ENCODE results near the gene ZNF646. TPM values are rescaled to one million over a fixed set of nuclear protein-coding genes. Genes with fewer than 3 reads are reported as not detected.

The ZNF646 gene
- polyA plus RNA-seq, 3 donors, result 0.46 to 6.5 (median 3.0) TPM

- peaks cover 29% of the 10 kb centered on the region for H3K4me1 Mint-ChIP-seq
- peak overlapping the region; percentile 72 to 97 (median 90) for H3K27ac Mint-ChIP-seq
- no peak for TF ChIP-seq CTCF (IDR thresholded peaks at IDR 0.05)
Measured at GRCh38 chr16:31072540-31073141, 1.6 kb upstream of the ZNF646 start.

GRCh38 chr16:31073142-31073969 lies 866 bp upstream of the ZNF646 start:
- WGBS (ENCODE audit: insufficient coverage), result under 1% methylated on average over 78 of the region's 83 CpGs
- H2AFZ ChIP-seq (ENCODE audit: insufficient read depth, low read depth, low read length, poor library complexity, severe bottlenecking), result peak overlapping the region; percentile 85
- no peaks in the 10 kb centered on the region for H3K9me3 Mint-ChIP-seq

More at GRCh38 chr16:31072540-31073141, 1.6 kb upstream of the ZNF646 start:
- H3K36me3 ChIP-seq (replicated peaks in 1 of 2; ENCODE audit: control insufficient read depth in 1 of 2, insufficient read depth in 2 of 2, low read length in 2 of 2), result peaks cover 15 to 17% of the 10 kb centered on the region in 2 donors
- 7% methylated on average over 20 of the region's 27 CpGs for WGBS (ENCODE audit: insufficient coverage)
- H3K9ac ChIP-seq (ENCODE audit: insufficient read depth, low read length, poor library complexity, severe bottlenecking), result peak overlapping the region; percentile 96
- H3K4me1 ChIP-seq (ENCODE audit: control insufficient read depth in 1 of 2, insufficient read depth in 2 of 2, low read length in 2 of 2), result peaks cover 26 to 29% of the 10 kb centered on the region in 2 donors
- peaks cover 18 to 22% of the 10 kb centered on the region in 2 donors for H3K36me3 Mint-ChIP-seq
- H3K79me2 ChIP-seq (ENCODE audit: insufficient read depth, low read length), result peaks cover 78% of the 10 kb centered on the region
- H3K27ac ChIP-seq (ENCODE audit: low read depth in 1 of 2, low read length in 2 of 2), result peak overlapping the region; percentile 58 to 100
- no peaks in the 10 kb centered on the region for H3K27me3 ChIP-seq (ENCODE audit: control insufficient read depth in 2 of 2, insufficient read depth in 2 of 2, low read length in 2 of 2)
- H3K4me2 ChIP-seq (replicated peaks; ENCODE audit: extremely low read depth, low read length, poor library complexity, severe bottlenecking), result peak overlapping the region; percentile 99
- no peaks in the 10 kb centered on the region for H3K9me3 Mint-ChIP-seq
- peaks cover 46% of the 10 kb centered on the region for H4K20me1 ChIP-seq (ENCODE audit: insufficient read depth, low read length)
- peak overlapping the region; percentile 85 for H2AFZ ChIP-seq (ENCODE audit: insufficient read depth, low read depth, low read length, poor library complexity, severe bottlenecking)
- H3K4me3 Mint-ChIP-seq, result peak overlapping the region; percentile 90 to 97
- DNase-seq, result peak in 1 of 3 donors; percentile 40
- no peaks in the 10 kb centered on the region for H3K9me3 ChIP-seq (replicated peaks in 1 of 2; ENCODE audit: control insufficient read depth in 1 of 2, insufficient read depth in 1 of 2, low read length in 2 of 2)
- intact Hi-C loops (cut with micrococcal nuclease), result loop anchor here in 1 of 2 donors (2.0 kb wide), 1 partner anchor 38 kb away; no protein-coding TSS in a partner anchor
- H3K4me3 ChIP-seq (replicated peaks in 1 of 3; ENCODE audit: low read depth in 2 of 3, low read length in 3 of 3), result peak overlapping the region; percentile 92 to 98 (median 97)
- no peaks in the 10 kb centered on the region for H3K27me3 Mint-ChIP-seq (ENCODE audit: low read depth in 3 of 3)

More at GRCh38 chr16:31073142-31073969, 866 bp upstream of the ZNF646 start:
- peak overlapping the region; percentile 97 to 99 (median 98) for H3K27ac Mint-ChIP-seq
- peaks cover 30% of the 10 kb centered on the region for H3K4me1 Mint-ChIP-seq
- peak overlapping the region; percentile 90 to 97 for H3K4me3 Mint-ChIP-seq
- no peak for TF ChIP-seq CTCF (IDR thresholded peaks at IDR 0.05)
- Histone ChIP-seq H3K9ac (ENCODE audit: insufficient read depth, low read length, poor library complexity, severe bottlenecking) (peak overlapping the region; percentile 96), H3K9me3 (replicated peaks in 1 of 2; ENCODE audit: control insufficient read depth in 1 of 2, insufficient read depth in 1 of 2, low read length in 2 of 2) (no peaks in the 10 kb centered on the region), H3K4me1 (ENCODE audit: control insufficient read depth in 1 of 2, insufficient read depth in 2 of 2, low read length in 2 of 2) (peaks cover 26 to 30% of the 10 kb centered on the region in 2 donors), H3K27me3 (ENCODE audit: control insufficient read depth in 2 of 2, insufficient read depth in 2 of 2, low read length in 2 of 2) (no peaks in the 10 kb centered on the region), H3K27ac (ENCODE audit: low read depth in 1 of 2, low read length in 2 of 2) (peak overlapping the region; percentile 97 to 100), H4K20me1 (ENCODE audit: insufficient read depth, low read length) (peaks cover 53% of the 10 kb centered on the region), H3K4me3 (replicated peaks in 1 of 3; ENCODE audit: low read depth in 2 of 3, low read length in 3 of 3) (peak overlapping the region; percentile 92 to 98 (median 97)), H3K36me3 (replicated peaks in 1 of 2; ENCODE audit: control insufficient read depth in 1 of 2, insufficient read depth in 2 of 2, low read length in 2 of 2) (peaks cover 23 to 25% of the 10 kb centered on the region in 2 donors), H3K4me2 (replicated peaks; ENCODE audit: extremely low read depth, low read length, poor library complexity, severe bottlenecking) (peak overlapping the region; percentile 99), H3K79me2 (ENCODE audit: insufficient read depth, low read length) (peaks cover 81% of the 10 kb centered on the region)
- H3K36me3 Mint-ChIP-seq, result peaks cover 25 to 30% of the 10 kb centered on the region in 2 donors
- DNase-seq, result peak; percentile 86 to 95 (median 87)
- peaks cover 0 to 2% (median under 1%) of the 10 kb centered on the region in 3 donors for H3K27me3 Mint-ChIP-seq (ENCODE audit: low read depth in 3 of 3)
- intact Hi-C loops (cut with micrococcal nuclease), result loop anchor here in 1 of 2 donors (2.0 kb wide), 1 partner anchor 39 kb away; no protein-coding TSS in a partner anchor
